Activated CD4-positive, alpha-beta memory T cell treated with anti-CD3 and anti-CD28 coated beads, Interleukin-2, amount 10 ng/mL, durations not matched to agents 7 days and 5 days (primary cell): ENCODE measurements around the gene ESX1. TPM values are rescaled to one million over a fixed set of nuclear protein-coding genes. Genes with fewer than 3 reads are reported as not detected.

Experiments
- CTCF ChIA-PET: fragments of 350-600 bp; sonication (Branson Sonifier 250); formaldehyde crosslinking; loops from one replicate; lab custom pipeline; 2021; ENCODE audit warnings: antibody characterized with exemption, inconsistent platforms; lab: Charles Lee
- POLR2A ChIA-PET: fragments of 350-600 bp; sonication (Branson Sonifier 250); formaldehyde crosslinking; loops from one replicate; lab custom pipeline; 2021; ENCODE audit warnings: antibody characterized with exemption; lab: Charles Lee
- DNase-seq: peaks from one replicate; pipeline ENCODE4 v3.0.0-alpha.2; 2020
- H3K27ac Mint-ChIP-seq: one replicate; pipeline ENCODE4 v1.8.0; 2021; ENCODE audit warnings: mild to moderate bottlenecking, mixed read lengths
- H3K27me3 Mint-ChIP-seq: one replicate; pipeline ENCODE4 v1.8.0; 2021; ENCODE audit warnings: mixed read lengths
- H3K36me3 Mint-ChIP-seq: one replicate; pipeline ENCODE4 v1.8.0; 2021; ENCODE audit warnings: low read depth, mixed read lengths
- H3K4me1 Mint-ChIP-seq: one replicate; pipeline ENCODE4 v1.8.0; 2021; ENCODE audit warnings: mixed read lengths
- H3K4me3 Mint-ChIP-seq: one replicate; pipeline ENCODE4 v1.8.0; 2021; ENCODE audit warnings: mild to moderate bottlenecking, mixed read lengths
- H3K9me3 Mint-ChIP-seq: one replicate; pipeline ENCODE4 v1.8.0; 2021; ENCODE audit warnings: mixed read lengths
- total RNA-seq, 2 experiments: library from RNA; stranded (reverse); gene quantifications; one replicate each; pipeline ENCODE4 v1.2.3, GENCODE V29; 2021

ESX1 gene
- not detected for total RNA-seq

- Mint-ChIP-seq H3K4me3 (peak within 1 kb of the TSS; percentile 54), H3K36me3 (no peaks in the 10 kb centered on the region), H3K27ac (no peak within 1 kb of the TSS), H3K9me3 (no peaks in the 10 kb centered on the region), H3K4me1 (peaks cover 6% of the 10 kb centered on the region), H3K27me3 (peaks cover 37% of the 10 kb centered on the region)
- CTCF ChIA-PET = no interaction called here
- POLR2A ChIA-PET = no interaction called here
- DNase-seq = no peak
These were observed at the start of gene ESX1 for GRCh38 chrX:104254442-104255115. TSS of gene ESX1 (minus strand) at chrX:104254933. CDS start at chrX:104254849, 84 bp downstream.

GRCh38 chrX:104295636-104296035 is 40.9 kb upstream of the ESX1 start:
- Mint-ChIP-seq H3K9me3 (no peaks in the 10 kb centered on the region), H3K27ac (no peak overlapping the region), H3K4me1 (no peaks in the 10 kb centered on the region), H3K4me3 (no peak overlapping the region), H3K36me3 (no peaks in the 10 kb centered on the region), H3K27me3 (peaks cover 2% of the 10 kb centered on the region)
- no peak for DNase-seq
- CTCF ChIA-PET = no interaction called here
- POLR2A ChIA-PET = no interaction called here

- POLR2A ChIA-PET = no interaction called here
- Mint-ChIP-seq H3K9me3 (no peaks in the 10 kb centered on the region), H3K27ac (no peak overlapping the region), H3K27me3 (peaks cover 1% of the 10 kb centered on the region), H3K36me3 (no peaks in the 10 kb centered on the region), H3K4me1 (no peaks in the 10 kb centered on the region), H3K4me3 (no peak overlapping the region)
- DNase-seq = no peak
- CTCF ChIA-PET = no interaction called here
These were observed 34.2 kb upstream of the ESX1 start for GRCh38 chrX:104288961-104289360.

GRCh38 chrX:104288269-104288668 is 33.5 kb upstream of the ESX1 start:
- Mint-ChIP-seq H3K4me1 (no peaks in the 10 kb centered on the region), H3K27me3 (peaks cover 1% of the 10 kb centered on the region), H3K9me3 (no peaks in the 10 kb centered on the region), H3K27ac (no peak overlapping the region), H3K36me3 (no peaks in the 10 kb centered on the region), H3K4me3 (no peak overlapping the region)
- ChIA-PET POLR2A (no interaction called here), CTCF (no interaction called here)
- no peak for DNase-seq

- peaks cover 6% of the 10 kb centered on the region for H3K27me3 Mint-ChIP-seq
- ChIA-PET CTCF (no interaction called here), POLR2A (no interaction called here)
- no peaks in the 10 kb centered on the region for H3K9me3 Mint-ChIP-seq
- DNase-seq = no peak
- H3K4me1 Mint-ChIP-seq = no peaks in the 10 kb centered on the region
- H3K36me3 Mint-ChIP-seq = no peaks in the 10 kb centered on the region
- H3K27ac Mint-ChIP-seq = no peak overlapping the region
- no peak overlapping the region for H3K4me3 Mint-ChIP-seq
These were observed 30.5 kb upstream of the ESX1 start for GRCh38 chrX:104285201-104285600.

GRCh38 chrX:104284507-104284906 is 29.8 kb upstream of the ESX1 start:
- Mint-ChIP-seq H3K4me1 (no peaks in the 10 kb centered on the region), H3K4me3 (no peak overlapping the region), H3K9me3 (no peaks in the 10 kb centered on the region), H3K27ac (no peak overlapping the region), H3K27me3 (peaks cover 6% of the 10 kb centered on the region), H3K36me3 (no peaks in the 10 kb centered on the region)
- ChIA-PET CTCF (interaction anchor here (0.7 kb wide), 1 partner anchor 57 kb away, joined by 4 read pairs; no protein-coding TSS in a partner anchor), POLR2A (no interaction called here)
- DNase-seq = no peak

GRCh38 chrX:104282166-104282725 is 27.5 kb upstream of the ESX1 start:
- CTCF ChIA-PET = no interaction called here

GRCh38 chrX:104281564-104281963 is 26.8 kb upstream of the ESX1 start:
- Mint-ChIP-seq H3K4me1 (no peaks in the 10 kb centered on the region), H3K27ac (no peak overlapping the region), H3K36me3 (no peaks in the 10 kb centered on the region), H3K4me3 (no peak overlapping the region), H3K9me3 (no peaks in the 10 kb centered on the region), H3K27me3 (peaks cover 5% of the 10 kb centered on the region)
- POLR2A ChIA-PET = no interaction called here
- CTCF ChIA-PET = no interaction called here
- no peak for DNase-seq

More at GRCh38 chrX:104282166-104282725, 27.5 kb upstream of the ESX1 start:
- no peaks in the 10 kb centered on the region for H3K4me1 Mint-ChIP-seq
- no peak for DNase-seq
- no peak overlapping the region for H3K4me3 Mint-ChIP-seq
- POLR2A ChIA-PET = no interaction called here
- peaks cover 6% of the 10 kb centered on the region for H3K27me3 Mint-ChIP-seq
- H3K36me3 Mint-ChIP-seq = no peaks in the 10 kb centered on the region
- H3K27ac Mint-ChIP-seq = no peak overlapping the region
- no peaks in the 10 kb centered on the region for H3K9me3 Mint-ChIP-seq

- Mint-ChIP-seq H3K27me3 (peaks cover 5% of the 10 kb centered on the region), H3K4me3 (no peak overlapping the region), H3K27ac (no peak overlapping the region), H3K36me3 (no peaks in the 10 kb centered on the region), H3K4me1 (no peaks in the 10 kb centered on the region), H3K9me3 (no peaks in the 10 kb centered on the region)
- ChIA-PET POLR2A (no interaction called here), CTCF (no interaction called here)
- no peak for DNase-seq
These were observed 25.9 kb upstream of the ESX1 start for GRCh38 chrX:104280609-104281008.

- Mint-ChIP-seq H3K36me3 (no peaks in the 10 kb centered on the region), H3K4me1 (no peaks in the 10 kb centered on the region), H3K9me3 (no peaks in the 10 kb centered on the region), H3K4me3 (no peak overlapping the region), H3K27me3 (peaks cover 9% of the 10 kb centered on the region), H3K27ac (no peak overlapping the region)
- ChIA-PET CTCF (interaction anchor here (0.5 to 1.8 kb wide), 4 partner anchors 11 to 77 kb away, joined by 3 to 10 read pairs (median 3); no protein-coding TSS in a partner anchor), POLR2A (interaction anchor here (0.6 kb wide), 1 partner anchor 158 kb away, joined by 3 read pairs; no protein-coding TSS in a partner anchor)
- peak; percentile 29 for DNase-seq
These were observed 16.3 kb upstream of the ESX1 start for GRCh38 chrX:104270916-104271512.

- Mint-ChIP-seq H3K27ac (no peak overlapping the region), H3K36me3 (no peaks in the 10 kb centered on the region), H3K4me3 (no peak overlapping the region), H3K27me3 (peaks cover 10% of the 10 kb centered on the region), H3K9me3 (no peaks in the 10 kb centered on the region), H3K4me1 (no peaks in the 10 kb centered on the region)
- CTCF ChIA-PET = interaction anchor here (0.9 to 1.8 kb wide), 5 partner anchors 11 to 425 kb away, joined by 3 to 10 read pairs (median 3); no protein-coding TSS in a partner anchor
- POLR2A ChIA-PET = no interaction called here
- DNase-seq = no peak
These were observed 15.5 kb upstream of the ESX1 start for GRCh38 chrX:104270212-104270611.

GRCh38 chrX:104255465-104255864 is 732 bp upstream of the ESX1 start:
- H3K36me3 Mint-ChIP-seq = no peaks in the 10 kb centered on the region
- no peak overlapping the region for H3K4me3 Mint-ChIP-seq
- CTCF ChIA-PET = no interaction called here
- H3K9me3 Mint-ChIP-seq = no peaks in the 10 kb centered on the region
- POLR2A ChIA-PET = no interaction called here
- H3K27me3 Mint-ChIP-seq = peaks cover 37% of the 10 kb centered on the region
- H3K27ac Mint-ChIP-seq = no peak overlapping the region
- peaks cover 6% of the 10 kb centered on the region for H3K4me1 Mint-ChIP-seq
- DNase-seq = no peak

GRCh38 chrX:104253567-104254441 is 929 bp downstream of the ESX1 start:
- CTCF ChIA-PET = no interaction called here
- H3K27me3 Mint-ChIP-seq = peaks cover 33% of the 10 kb centered on the region
- DNase-seq = no peak
- peak overlapping the region; percentile 54 for H3K4me3 Mint-ChIP-seq
- POLR2A ChIA-PET = no interaction called here
- peaks cover 6% of the 10 kb centered on the region for H3K4me1 Mint-ChIP-seq
- H3K36me3 Mint-ChIP-seq = no peaks in the 10 kb centered on the region
- no peaks in the 10 kb centered on the region for H3K9me3 Mint-ChIP-seq
- no peak overlapping the region for H3K27ac Mint-ChIP-seq
